ENCODE data around the gene PILRA. TPM values are rescaled to one million over a fixed set of nuclear protein-coding genes. Genes with fewer than 3 reads are reported as not detected.

PILRA gene
- total and polyA plus RNA-seq, 2 of the 8 experiments (the other 6 are each of a cell fraction or from before 2014, with no cell fraction given): 7.6 to 10.6 TPM

- Histone ChIP-seq H3K4me3 (ENCODE audit: extremely low read depth in 1 of 4, insufficient read depth in 2 of 4, low read depth in 3 of 4, low read length in 4 of 4) (no peak overlapping the region), H2BK5ac (ENCODE audit: low read depth, low read length) (no peak overlapping the region), H3K4ac (replicated peaks; ENCODE audit: insufficient read length, low read depth, low read length) (no peak overlapping the region), H4K91ac (replicated peaks; ENCODE audit: insufficient read length, low read length) (no peak overlapping the region), H3K27me3 (replicated peaks in 1 of 4; ENCODE audit: control insufficient read depth in 3 of 4, extremely low read depth in 1 of 4, insufficient read depth in 3 of 4, low read length in 3 of 4) (no peaks in the 10 kb centered on the region), H2BK120ac (replicated peaks; ENCODE audit: low read depth, low read length) (no peak overlapping the region), H3K4me2 (ENCODE audit: insufficient read depth in 1 of 2, low read depth in 2 of 2, low read length in 2 of 2) (no peak overlapping the region), H2AK5ac (ENCODE audit: low read depth, low read length) (no peak overlapping the region), H3K27ac (ENCODE audit: low read depth, low read length) (no peak overlapping the region), H2BK12ac (ENCODE audit: low read depth, low read length) (no peak overlapping the region), H3K9me3 (ENCODE audit: insufficient read depth in 2 of 2, low read depth in 1 of 2, low read length in 1 of 2) (no peaks in the 10 kb centered on the region), H4K5ac (ENCODE audit: insufficient read length, low read depth, low read length) (no peak overlapping the region), H2BK15ac (ENCODE audit: low read length) (no peak overlapping the region), H2AFZ (ENCODE audit: low read length) (no peak overlapping the region), H3K36me3 (ENCODE audit: control insufficient read depth in 2 of 4, insufficient read depth in 4 of 4, low read length in 3 of 4) (peaks cover 18 to 62% (median 39%) of the 10 kb centered on the region in 4 experiments), H3K79me2 (ENCODE audit: control insufficient read depth in 1 of 2, insufficient read depth in 2 of 2, low read length in 2 of 2) (no peaks in the 10 kb centered on the region), H3K23me2 (ENCODE audit: low read depth, low read length) (no peaks in the 10 kb centered on the region), H3K56ac (replicated peaks; ENCODE audit: insufficient read length, low read depth, low read length) (no peak overlapping the region), H3K23ac (ENCODE audit: insufficient read length) (no peak overlapping the region), H3K18ac (ENCODE audit: extremely low read depth, low read length) (no peak overlapping the region), H3K79me1 (ENCODE audit: low read depth, low read length) (no peaks in the 10 kb centered on the region; the same call in 1 of the 2 replicates), H4K8ac (ENCODE audit: extremely low read depth, insufficient read depth, low read length) (no peak overlapping the region), H3K4me1 (replicated peaks in 1 of 4; ENCODE audit: control insufficient read depth in 3 of 4, insufficient read depth in 4 of 4, low read length in 3 of 4) (no peaks in the 10 kb centered on the region), H4K20me1 (replicated peaks in 1 of 2; ENCODE audit: control insufficient read depth in 1 of 2, insufficient read depth in 2 of 2, low read length in 2 of 2) (peaks cover 0 to 3% of the 10 kb centered on the region in 2 experiments), H2BK20ac (ENCODE audit: low read length) (no peak overlapping the region), H3K14ac (ENCODE audit: insufficient read length) (no peak overlapping the region), H3K9ac (replicated peaks in 1 of 4; ENCODE audit: extremely low read depth in 1 of 4, low read depth in 3 of 4, low read length in 3 of 4) (no peak overlapping the region)
- FAIRE-seq (no peak), DNase-seq (ENCODE audit: low read depth in 1 of 2, low spot score in 2 of 2) (no peak)
- no peak for TF ChIP-seq SRF (IDR thresholded peaks at IDR 0.05; ENCODE audit: low read depth, low read length)
- TF ChIP-seq NANOG (IDR thresholded peaks at IDR 0.05; ENCODE audit: insufficient read depth, low read depth, low read length, poor library complexity, severe bottlenecking): no peak
- TF ChIP-seq SIRT6 (IDR thresholded peaks at IDR 0.05; ENCODE audit: low read length): no peak
- no peak for TF ChIP-seq JUN (IDR thresholded peaks at IDR 0.05; ENCODE audit: low read depth, low read length)
- TF ChIP-seq KDM4A (IDR thresholded peaks at IDR 0.05; ENCODE audit: low read depth, low read length, severe bottlenecking): no peak
- TF ChIP-seq TEAD4 (IDR thresholded peaks at IDR 0.05; ENCODE audit: low read depth, low read length): no peak
- ChIA-PET CTCF (ENCODE audit: partially characterized antibody) (no interaction called here), POLR2A (ENCODE audit: partially characterized antibody) (no interaction called here)
Measured at GRCh38 chr7:100363098-100363497, 10.2 kb upstream of the PILRA start.
